Keratinocyte (primary cell): ENCODE measurements around the gene TNFSF11. TPM values are rescaled to one million over a fixed set of nuclear protein-coding genes. Genes with fewer than 3 reads are reported as not detected.

Source experiments
- DNase-seq: peaks from one replicate; pipeline ENCODE4 v3.0.0-alpha.2; 2011; ENCODE audit warnings: low read depth, missing footprints, low spot score
- FAIRE-seq: peaks from 2 replicates; lab custom pipeline; 2011; peaks lifted over from hg19 to GRCh38; lab: Jason Lieb, UNC
- H2AFZ ChIP-seq: 2 replicates; pipeline ENCODE4 v1.6.0; 2012; ENCODE audit warnings: low read length, control low read depth, inconsistent platforms; ENCODE audit not compliant: control insufficient read depth
- H3K27ac ChIP-seq: 2 replicates; pipeline ENCODE4 v1.5.1; 2011; ENCODE audit warnings: low read length; ENCODE audit not compliant: control insufficient read depth, insufficient read depth
- H3K27me3 ChIP-seq: 3 replicates; pipeline ENCODE4 v1.6.0; 2011; ENCODE audit warnings: low read length; ENCODE audit not compliant: control insufficient read depth, insufficient read depth; ENCODE audit errors: extremely low read depth
- H3K36me3 ChIP-seq, 2 experiments: 2 replicates in 1 of 2; 3 replicates in 1 of 2; pipeline ENCODE4 v1.5.1; 2011; ENCODE audit warnings: low read length in 2 of 2, mild to moderate bottlenecking in 1 of 2; ENCODE audit not compliant: control insufficient read depth in 2 of 2, insufficient read depth in 2 of 2; ENCODE audit errors: extremely low read depth in 1 of 2
- H3K4me1 ChIP-seq: 3 replicates; pipeline ENCODE4 v1.5.1; 2011; ENCODE audit warnings: low read length; ENCODE audit not compliant: control insufficient read depth, insufficient read depth; ENCODE audit errors: extremely low read depth
- H3K4me2 ChIP-seq: 3 replicates; pipeline ENCODE4 v1.6.0; 2011; ENCODE audit warnings: low read depth, low read length; ENCODE audit not compliant: control insufficient read depth, insufficient read depth; ENCODE audit errors: extremely low read depth
- H3K4me3 ChIP-seq, 3 experiments: fragments of 200-600 bp in 1 of 3; sonication (generic) in 1 of 3; 2 replicates in 2 of 3; 3 replicates in 1 of 3; pipeline ENCODE4 v1.5.1; 2011 to 2016; ENCODE audit warnings: low read length in 3 of 3, mild to moderate bottlenecking in 3 of 3, control low read depth in 2 of 3, inconsistent platforms in 1 of 3, low read depth in 1 of 3, mixed read lengths in 1 of 3, mixed run types in 1 of 3, moderate library complexity in 1 of 3; ENCODE audit not compliant: control insufficient read depth in 2 of 3, insufficient read depth in 2 of 3; ENCODE audit errors: extremely low read depth in 1 of 3
- H3K79me2 ChIP-seq: 2 replicates; pipeline ENCODE4 v1.6.0; 2012; ENCODE audit warnings: low read length; ENCODE audit not compliant: control insufficient read depth, insufficient read depth
- H3K9ac ChIP-seq: 3 replicates; pipeline ENCODE4 v1.6.0; 2011; ENCODE audit warnings: low read length; ENCODE audit not compliant: control insufficient read depth, insufficient read depth; ENCODE audit errors: extremely low read depth
- H3K9me1 ChIP-seq: 3 replicates; pipeline ENCODE4 v1.6.0; 2011; ENCODE audit warnings: low read length; ENCODE audit not compliant: control insufficient read depth, insufficient read depth; ENCODE audit errors: extremely low read depth
- H3K9me3 ChIP-seq: 2 replicates; pipeline ENCODE4 v1.5.1; 2012; ENCODE audit warnings: low read depth, low read length; ENCODE audit not compliant: control insufficient read depth
- H4K20me1 ChIP-seq: 3 replicates; pipeline ENCODE4 v1.6.0; 2011; ENCODE audit warnings: low read length; ENCODE audit not compliant: control insufficient read depth, insufficient read depth; ENCODE audit errors: extremely low read depth
- EZH2 ChIP-seq: IDR thresholded peaks from one replicate; pipeline ENCODE4 v1.6.1; 2012; ENCODE audit warnings: inconsistent platforms, mild to moderate bottlenecking, low read length, moderate library complexity
- dilution Hi-C: fragments of 300-500 bp; cut with MboI; formaldehyde crosslinking; loops from one replicate; pipeline ENCODE4 v1.7.0; 2020; ENCODE audit warnings: low sequenced_read_pairs; ENCODE audit not compliant: extremely low pct_ligation_motif_present
- polyA plus RNA-seq, 5 experiments: library from polyadenylated mRNA; depleted of rRNA in 3 of 5; stranded (reverse) in 3 of 5; stranded (forward) in 1 of 5; unstranded in 1 of 5; fragments of >200 nt; gene quantifications; 1 replicate in 1 of 5; 2 replicates in 3 of 5; 3 replicates in 1 of 5; pipeline versions ENCODE4 v1.2.1 to v1.2.3, GENCODE V29; 2011 to 2012; ENCODE audit warnings: missing spikeins in 2 of 5, low read depth in 1 of 5, low replicate concordance in 1 of 5
- TF ChIP-seq, protein P1 (sequence below), 3 experiments: IDR thresholded peaks in 1 of 3; conservative IDR thresholded peaks in 1 of 3; optimal IDR thresholded peaks in 1 of 3; 2 replicates in 2 of 3; 3 replicates in 1 of 3; pipeline versions ENCODE3 to v1.5.1; 2011; ENCODE audit warnings: low read length in 3 of 3, mild to moderate bottlenecking in 3 of 3, moderate library complexity in 2 of 3, control low read depth in 1 of 3, inconsistent platforms in 1 of 3; ENCODE audit not compliant: insufficient read depth in 2 of 3; ENCODE audit errors: extremely low read depth in 1 of 3

Gene TNFSF11
- polyA plus RNA-seq, 1 donor (not counting 4 experiments of a cell fraction or from before 2014, with no cell fraction given): not detected

DNA sequence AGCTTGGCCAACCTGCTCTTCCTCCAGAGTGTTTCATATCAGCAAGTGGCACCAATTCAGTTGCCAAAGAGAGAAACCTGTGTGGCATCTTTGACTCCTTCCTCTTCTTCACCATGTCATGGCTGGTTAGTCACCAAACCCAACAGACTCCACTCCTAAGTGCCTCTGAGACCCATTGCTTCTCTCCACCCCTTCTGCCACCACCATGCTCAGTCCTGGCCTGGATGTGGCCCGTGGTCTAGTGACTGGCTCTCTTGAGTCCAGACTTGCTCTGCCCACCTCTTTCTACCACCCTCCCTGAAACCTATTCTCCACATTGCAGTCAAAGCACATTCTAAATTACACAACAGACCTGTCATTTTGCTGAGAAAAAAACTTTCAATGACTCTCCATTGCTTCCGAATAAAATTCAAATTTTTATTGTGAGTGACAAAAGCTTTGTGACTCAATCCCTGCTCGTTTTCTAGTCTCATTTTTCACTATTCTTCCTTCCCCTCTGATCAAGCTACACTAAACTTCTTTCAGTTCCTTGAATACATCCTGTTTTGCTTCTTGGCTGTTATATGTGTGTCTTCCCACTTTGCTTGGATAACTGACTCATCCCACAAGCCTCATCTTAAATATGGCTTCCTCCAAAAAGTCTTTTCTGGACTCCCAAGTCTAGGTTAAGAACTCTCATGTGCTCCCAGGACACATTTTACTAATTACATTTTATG, 12.0 kb upstream of the TNFSF11 start:
- Histone ChIP-seq H2AFZ (no peak overlapping the region), H3K9ac (no peak overlapping the region), H3K9me1 (no peaks in the 10 kb centered on the region), H3K4me1 (no peaks in the 10 kb centered on the region), H3K36me3 (no peaks in the 10 kb centered on the region), H3K4me3 (no peak overlapping the region), H4K20me1 (no peaks in the 10 kb centered on the region), H3K27me3 (no peaks in the 10 kb centered on the region), H3K27ac (no peak overlapping the region), H3K4me2 (no peak overlapping the region), H3K9me3 (no peaks in the 10 kb centered on the region), H3K79me2 (no peaks in the 10 kb centered on the region)
- FAIRE-seq (peak; percentile 32), DNase-seq (no peak)
- TF ChIP-seq, protein P1, sequence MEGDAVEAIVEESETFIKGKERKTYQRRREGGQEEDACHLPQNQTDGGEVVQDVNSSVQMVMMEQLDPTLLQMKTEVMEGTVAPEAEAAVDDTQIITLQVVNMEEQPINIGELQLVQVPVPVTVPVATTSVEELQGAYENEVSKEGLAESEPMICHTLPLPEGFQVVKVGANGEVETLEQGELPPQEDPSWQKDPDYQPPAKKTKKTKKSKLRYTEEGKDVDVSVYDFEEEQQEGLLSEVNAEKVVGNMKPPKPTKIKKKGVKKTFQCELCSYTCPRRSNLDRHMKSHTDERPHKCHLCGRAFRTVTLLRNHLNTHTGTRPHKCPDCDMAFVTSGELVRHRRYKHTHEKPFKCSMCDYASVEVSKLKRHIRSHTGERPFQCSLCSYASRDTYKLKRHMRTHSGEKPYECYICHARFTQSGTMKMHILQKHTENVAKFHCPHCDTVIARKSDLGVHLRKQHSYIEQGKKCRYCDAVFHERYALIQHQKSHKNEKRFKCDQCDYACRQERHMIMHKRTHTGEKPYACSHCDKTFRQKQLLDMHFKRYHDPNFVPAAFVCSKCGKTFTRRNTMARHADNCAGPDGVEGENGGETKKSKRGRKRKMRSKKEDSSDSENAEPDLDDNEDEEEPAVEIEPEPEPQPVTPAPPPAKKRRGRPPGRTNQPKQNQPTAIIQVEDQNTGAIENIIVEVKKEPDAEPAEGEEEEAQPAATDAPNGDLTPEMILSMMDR (optimal IDR thresholded peaks at IDR 0.05 in 1 of 3, IDR thresholded peaks at IDR 0.05 in 1 of 3, conservative IDR thresholded peaks at IDR 0.05 in 1 of 3; ENCODE audit: extremely low read depth in 1 of 3, insufficient read depth in 2 of 3, low read length in 3 of 3): no peak
- no peak for TF ChIP-seq EZH2
- dilution Hi-C loops: no loop called here

GRCh38 chr13:42567906-42568305, 6.0 kb upstream of the TNFSF11 start:
- H3K9me1 ChIP-seq: no peaks in the 10 kb centered on the region
- dilution Hi-C loops: no loop called here
- DNase-seq: no peak
- H3K9ac ChIP-seq: no peak overlapping the region
- TF ChIP-seq, protein P1 (optimal IDR thresholded peaks at IDR 0.05 in 1 of 3, IDR thresholded peaks at IDR 0.05 in 1 of 3, conservative IDR thresholded peaks at IDR 0.05 in 1 of 3; ENCODE audit: extremely low read depth in 1 of 3, insufficient read depth in 2 of 3, low read length in 3 of 3): no peak
- no peak for TF ChIP-seq EZH2
- H3K27me3 ChIP-seq: peaks cover 7% of the 10 kb centered on the region
- no peaks in the 10 kb centered on the region for H3K36me3 ChIP-seq
- H3K4me3 ChIP-seq: no peak overlapping the region
- FAIRE-seq: no peak
- H4K20me1 ChIP-seq: no peaks in the 10 kb centered on the region
- H3K79me2 ChIP-seq: no peaks in the 10 kb centered on the region
- no peak overlapping the region for H3K27ac ChIP-seq
- H3K4me2 ChIP-seq: no peak overlapping the region
- no peaks in the 10 kb centered on the region for H3K4me1 ChIP-seq
- no peak overlapping the region for H2AFZ ChIP-seq
- H3K9me3 ChIP-seq: no peaks in the 10 kb centered on the region
